BLaER1 (cell line): ENCODE results near the gene PREP.
"Not testable (repeated sequence)": the region's sequence is repeated elsewhere in the genome, so short reads cannot be mapped to it uniquely, and the experiment has no call there.

ENCODE experiments used
- H3K27ac ChIP-seq: shearing (Covaris generic); formaldehyde crosslinking; 2 replicates; pipeline ENCODE4 v1.8.1; 2022
- H3K27me3 ChIP-seq: shearing (Covaris generic); formaldehyde crosslinking; 2 replicates; pipeline ENCODE4 v1.8.1; 2022
- H3K36me3 ChIP-seq: shearing (Covaris generic); formaldehyde crosslinking; 2 replicates; pipeline ENCODE4 v1.8.1; 2022
- H3K4me1 ChIP-seq: shearing (Covaris generic); formaldehyde crosslinking; 2 replicates; pipeline ENCODE4 v1.8.1; 2022
- H3K4me2 ChIP-seq: shearing (Covaris generic); formaldehyde crosslinking; 2 replicates; pipeline ENCODE4 v1.8.1; 2022
- H3K4me3 ChIP-seq: shearing (Covaris generic); formaldehyde crosslinking; 2 replicates; pipeline ENCODE4 v1.8.1; 2022
- H3K9ac ChIP-seq: shearing (Covaris generic); formaldehyde crosslinking; 2 replicates; pipeline ENCODE4 v1.8.1; 2022
- H3K9me3 ChIP-seq: shearing (Covaris generic); formaldehyde crosslinking; 2 replicates; pipeline ENCODE4 v1.8.1; 2022
- H4K20me1 ChIP-seq: shearing (Covaris generic); formaldehyde crosslinking; 2 replicates; pipeline ENCODE4 v1.8.1; 2022
- Cebpa-rat ChIP-seq: shearing (Covaris generic); IDR thresholded peaks from 2 replicates; pipeline ENCODE4 v1.8.1; 2022

The PREP gene

DNA sequence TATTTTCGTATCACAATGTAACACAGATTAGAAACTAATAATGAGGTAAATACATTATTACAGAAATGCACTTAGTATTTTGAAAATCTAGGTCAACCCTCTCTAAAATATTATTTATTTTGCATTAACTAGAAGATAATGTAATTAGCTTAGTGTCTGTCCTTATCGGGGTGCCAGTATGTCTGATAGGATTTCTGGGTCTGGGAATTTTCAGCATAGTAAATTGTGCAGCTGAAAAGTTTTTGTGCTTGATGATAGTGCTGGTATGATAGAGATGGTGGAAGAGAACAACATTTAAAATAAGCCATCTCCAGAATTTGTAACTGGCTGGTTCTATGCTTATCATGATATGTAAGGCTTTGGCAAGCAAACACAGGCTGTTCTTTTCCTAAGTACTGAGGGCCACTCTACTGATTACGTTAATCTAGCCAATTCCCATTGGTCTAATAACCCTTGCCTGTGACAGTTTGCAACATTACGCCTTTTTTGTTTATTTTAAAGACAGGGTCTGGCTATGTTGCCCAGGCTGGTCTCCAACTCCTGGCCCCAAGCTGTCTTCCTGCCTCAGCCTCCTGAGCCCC is 50.8 kb downstream of the PREP start:
- TF ChIP-seq Cebpa-rat, result no peak
- Histone ChIP-seq H3K27ac (no peak overlapping the region), H3K27me3 (no peaks in the 10 kb centered on the region), H3K4me2 (no peak overlapping the region), H4K20me1 (no peaks in the 10 kb centered on the region), H3K4me3 (no peak overlapping the region), H3K9me3 (peaks cover 18% of the 10 kb centered on the region), H3K4me1 (no peaks in the 10 kb centered on the region), H3K36me3 (peaks cover 85% of the 10 kb centered on the region), H3K9ac (no peak overlapping the region)

DNA sequence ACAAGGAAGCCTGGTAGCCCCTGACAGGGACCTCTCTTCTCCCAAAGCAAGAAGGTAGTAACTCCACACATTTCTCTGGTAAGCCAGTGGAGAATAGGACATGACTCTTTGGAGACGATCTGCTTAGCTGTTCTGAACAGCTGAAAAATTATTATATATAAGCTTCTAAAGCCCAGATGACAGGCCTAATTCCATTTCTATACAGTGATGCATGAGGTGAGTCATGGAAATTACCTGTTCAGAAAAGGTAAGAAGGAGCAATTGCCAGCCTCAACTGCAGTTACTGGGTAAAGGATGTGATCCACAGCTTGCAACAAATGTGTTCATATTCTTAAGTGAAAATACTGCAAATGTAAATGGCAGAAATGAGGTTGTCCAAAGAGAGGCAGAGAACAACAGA is 54.0 kb downstream of the PREP start:
- Histone ChIP-seq H3K4me2 (no peak overlapping the region), H3K27ac (no peak overlapping the region), H4K20me1 (no peaks in the 10 kb centered on the region), H3K36me3 (peaks cover 85% of the 10 kb centered on the region), H3K9ac (no peak overlapping the region), H3K9me3 (0 out of 2 replicates have a peak, but pooled peaks cover 5% of the 10 kb centered on the region), H3K27me3 (no peaks in the 10 kb centered on the region), H3K4me3 (no peak overlapping the region), H3K4me1 (no peaks in the 10 kb centered on the region)
- no peak for TF ChIP-seq Cebpa-rat

DNA sequence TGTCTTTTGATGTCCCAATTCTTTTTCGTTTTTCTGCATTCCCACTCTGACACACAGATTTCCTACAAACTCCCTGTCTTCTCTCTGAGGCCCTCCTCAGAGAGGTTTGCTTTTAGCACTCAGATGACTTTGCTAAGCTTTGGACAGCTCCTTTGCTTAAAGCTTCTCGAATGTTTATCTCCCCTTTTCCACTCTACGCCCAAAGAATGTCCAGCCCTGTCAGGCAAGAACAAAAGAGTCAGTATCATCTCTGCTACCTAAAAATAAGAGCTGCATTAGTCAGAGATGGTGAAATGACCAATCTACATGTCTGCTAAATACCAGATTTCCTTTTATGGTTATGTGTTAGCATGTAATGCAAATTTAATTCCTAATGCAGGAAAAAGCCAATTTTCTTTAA is 56.8 kb downstream of the PREP start:
- Histone ChIP-seq H4K20me1 (no peaks in the 10 kb centered on the region), H3K27ac (no peak overlapping the region), H3K4me2 (no peak overlapping the region), H3K9ac (no peak overlapping the region), H3K9me3 (0 out of 2 replicates have a peak, but pooled peaks cover 9% of the 10 kb centered on the region), H3K36me3 (peaks cover 65% of the 10 kb centered on the region), H3K4me1 (no peaks in the 10 kb centered on the region), H3K27me3 (no peaks in the 10 kb centered on the region), H3K4me3 (no peak overlapping the region)
- no peak for TF ChIP-seq Cebpa-rat

DNA sequence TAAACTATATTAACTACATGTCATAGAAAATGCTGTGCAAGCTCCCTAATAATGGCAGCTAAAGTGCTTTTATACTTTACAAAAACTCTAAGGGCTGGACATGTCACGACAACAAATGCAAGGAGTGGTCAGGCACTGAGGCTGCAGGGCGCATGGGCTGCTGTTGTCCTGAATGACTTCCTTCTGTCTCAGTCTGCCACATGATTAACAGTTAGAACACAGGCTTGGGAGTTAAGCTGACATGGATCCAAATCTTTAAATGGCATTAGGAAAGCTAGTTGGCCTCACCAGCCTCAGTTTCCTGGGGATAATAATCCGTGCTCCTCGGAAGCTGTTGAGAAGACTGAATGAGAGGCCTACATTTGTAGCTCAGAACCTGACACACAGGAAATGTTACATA is 57.4 kb downstream of the PREP start:
- Histone ChIP-seq H3K9me3 (0 out of 2 replicates have a peak, but pooled peaks cover 9% of the 10 kb centered on the region), H3K4me3 (no peak overlapping the region), H3K27me3 (no peaks in the 10 kb centered on the region), H3K4me1 (no peaks in the 10 kb centered on the region), H3K27ac (no peak overlapping the region), H4K20me1 (no peaks in the 10 kb centered on the region), H3K9ac (no peak overlapping the region), H3K4me2 (no peak overlapping the region), H3K36me3 (peaks cover 59% of the 10 kb centered on the region)
- TF ChIP-seq Cebpa-rat, result no peak

DNA sequence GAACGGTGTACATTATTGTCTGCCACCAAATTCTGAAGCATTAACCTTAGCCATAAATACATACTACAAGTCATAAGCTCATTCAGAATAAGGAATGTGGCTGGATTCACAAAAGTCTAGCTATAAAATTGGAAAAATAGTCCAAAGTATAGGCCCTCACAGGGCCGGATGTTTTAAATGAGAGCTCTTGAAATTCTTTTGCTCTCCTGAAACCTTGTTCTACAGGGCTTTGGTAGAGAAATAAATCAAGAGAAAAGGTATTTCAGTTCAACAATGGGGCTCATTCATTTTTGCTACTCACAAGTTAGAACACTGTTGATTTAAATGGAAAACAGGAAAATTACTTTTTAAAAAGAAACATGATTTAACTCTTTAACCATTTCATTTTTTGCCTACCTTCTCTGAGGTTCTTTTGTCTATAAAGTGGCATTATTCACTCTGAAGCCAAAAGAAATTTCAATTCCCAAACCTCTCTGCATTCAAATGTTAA is 58.0 kb downstream of the PREP start:
- no peak overlapping the region for H3K9ac ChIP-seq
- TF ChIP-seq Cebpa-rat, result no peak
- H3K36me3 ChIP-seq, result peaks cover 54% of the 10 kb centered on the region
- H3K4me3 ChIP-seq, result no peak overlapping the region
- no peak overlapping the region for H3K4me2 ChIP-seq
- H3K27ac ChIP-seq, result no peak overlapping the region
- peaks cover 10% of the 10 kb centered on the region; the same call in 1 of the 2 replicates for H3K9me3 ChIP-seq
- H3K27me3 ChIP-seq, result no peaks in the 10 kb centered on the region
- no peaks in the 10 kb centered on the region for H4K20me1 ChIP-seq
- H3K4me1 ChIP-seq, result no peaks in the 10 kb centered on the region

DNA sequence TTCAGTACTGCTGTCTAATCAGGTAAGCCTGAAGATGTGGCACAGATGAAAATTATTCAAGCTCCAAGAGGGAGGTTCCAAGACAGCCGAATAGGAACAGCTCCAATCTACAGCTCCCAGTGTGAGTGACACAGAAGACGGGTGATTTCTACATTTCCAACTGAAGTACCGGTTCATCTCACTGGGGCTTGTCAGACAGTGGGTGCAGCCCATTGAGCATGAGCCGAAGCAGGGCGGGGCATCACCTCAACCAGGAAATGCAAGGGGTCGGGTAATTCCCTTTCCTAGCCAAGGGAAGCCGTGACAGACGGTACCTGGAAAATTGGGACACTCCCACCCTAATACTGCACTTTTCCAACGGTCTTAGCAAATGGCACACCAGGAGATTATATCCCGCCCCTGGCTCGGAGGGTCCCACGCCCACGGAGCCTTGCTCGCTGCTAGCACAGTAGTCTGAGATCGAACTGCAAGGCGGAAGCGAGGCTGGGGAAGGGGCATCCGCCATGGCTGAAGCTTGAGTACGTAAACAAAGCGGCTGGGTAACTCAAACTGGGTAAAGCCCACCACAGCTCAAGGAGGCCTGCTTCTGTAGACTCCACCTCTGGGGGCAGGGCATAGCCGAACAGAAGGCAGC is 64.4 kb downstream of the PREP start:
- not testable (repeated sequence) for H3K4me3 ChIP-seq, H3K9ac ChIP-seq, H4K20me1 ChIP-seq, H3K4me1 ChIP-seq, H3K27me3 ChIP-seq, H3K4me2 ChIP-seq, H3K9me3 ChIP-seq, H3K27ac ChIP-seq
- H3K36me3 ChIP-seq, result peaks cover 66% of the 10 kb centered on the region

DNA sequence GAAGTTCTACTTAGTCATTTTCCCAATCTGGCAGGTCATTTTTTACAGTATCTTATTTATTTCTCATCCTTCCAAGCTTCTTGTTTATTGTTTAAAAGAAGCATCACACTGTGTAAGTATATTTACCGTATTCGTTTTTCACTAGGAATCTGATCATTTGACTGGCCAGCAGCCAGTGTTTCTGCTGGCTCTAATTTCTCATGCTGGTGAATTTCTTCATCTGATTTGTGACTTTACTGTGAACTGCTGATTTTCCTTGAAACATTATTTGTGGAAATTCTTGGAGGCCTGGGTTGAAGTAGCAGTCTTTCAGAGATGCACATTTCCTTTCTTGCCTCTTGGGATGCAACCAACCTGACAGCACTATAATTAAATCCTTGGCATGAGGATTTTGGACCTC is 65.9 kb downstream of the PREP start:
- no peak for TF ChIP-seq Cebpa-rat
- Histone ChIP-seq H3K9ac (no peak overlapping the region), H3K27ac (no peak overlapping the region), H3K9me3 (peaks cover 4% of the 10 kb centered on the region), H4K20me1 (no peaks in the 10 kb centered on the region), H3K36me3 (peaks cover 73% of the 10 kb centered on the region), H3K4me3 (no peak overlapping the region), H3K27me3 (no peaks in the 10 kb centered on the region), H3K4me2 (no peak overlapping the region), H3K4me1 (no peaks in the 10 kb centered on the region)

DNA sequence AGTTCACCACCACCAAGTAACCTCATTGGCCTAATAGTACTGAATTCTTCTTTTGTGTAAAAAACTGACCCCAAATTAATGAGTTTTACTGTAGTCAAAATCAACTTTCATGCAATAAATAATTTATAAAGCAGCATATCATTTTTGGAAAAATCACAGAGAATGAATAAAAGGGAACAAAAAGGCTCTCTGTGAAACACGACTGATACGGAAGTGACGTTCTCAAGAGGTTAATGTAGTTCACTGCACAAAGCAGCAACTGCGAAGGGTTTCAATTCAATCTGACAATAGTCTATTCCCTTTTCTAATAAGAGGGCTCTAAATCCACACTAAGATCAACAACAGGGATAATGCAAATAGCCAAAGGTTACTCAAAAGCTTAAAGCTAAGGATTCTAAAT is 70.3 kb downstream of the PREP start:
- peaks cover 9% of the 10 kb centered on the region for H3K4me1 ChIP-seq
- TF ChIP-seq Cebpa-rat, result no peak
- no peaks in the 10 kb centered on the region for H3K27me3 ChIP-seq
- no peaks in the 10 kb centered on the region for H3K9me3 ChIP-seq
- no peak overlapping the region for H3K27ac ChIP-seq
- peaks cover 97% of the 10 kb centered on the region for H3K36me3 ChIP-seq
- H3K9ac ChIP-seq, result no peak overlapping the region
- no peak overlapping the region for H3K4me2 ChIP-seq
- no peak overlapping the region for H3K4me3 ChIP-seq
- no peaks in the 10 kb centered on the region for H4K20me1 ChIP-seq

DNA sequence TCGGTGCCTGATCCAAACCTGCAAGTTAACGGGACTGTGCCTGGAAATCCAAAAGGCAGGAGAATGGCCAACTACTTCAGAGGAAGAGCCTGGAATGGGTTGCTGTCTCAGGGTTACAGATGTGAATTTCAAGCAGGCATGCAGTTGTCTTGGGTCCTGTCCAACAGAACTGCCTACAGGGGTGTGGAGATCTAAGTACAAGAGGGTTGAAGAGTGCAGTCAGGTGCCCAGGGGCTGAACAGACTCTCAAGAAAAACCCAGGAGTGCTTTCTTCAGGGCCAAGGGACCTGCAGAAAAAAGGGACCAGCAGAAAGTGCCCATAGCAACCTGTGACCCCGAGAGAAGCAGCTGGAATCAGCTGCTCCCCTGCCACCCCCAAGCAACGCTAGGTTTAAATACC is 71.0 kb downstream of the PREP start:
- H3K9me3 ChIP-seq, result no peaks in the 10 kb centered on the region
- TF ChIP-seq Cebpa-rat, result no peak

DNA sequence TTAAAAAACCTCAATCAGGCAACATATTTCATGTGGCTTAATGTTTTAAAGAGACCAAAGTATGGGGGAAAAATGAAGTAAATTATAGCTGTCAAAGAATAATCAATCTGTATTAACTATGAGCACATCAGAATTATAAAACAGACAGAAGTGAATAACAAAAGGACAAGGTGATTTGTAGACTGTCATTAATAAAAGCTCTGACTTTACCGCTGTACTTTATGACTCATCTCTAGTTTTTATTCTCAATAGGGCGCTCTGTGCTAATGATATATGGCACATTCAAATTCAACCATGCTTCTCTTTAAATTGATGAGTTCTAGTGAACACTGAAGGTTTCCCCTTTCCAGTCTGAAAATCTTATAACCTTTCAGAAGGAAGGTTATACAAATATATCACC is 72.0 kb downstream of the PREP start:
- Histone ChIP-seq H3K27me3 (no peaks in the 10 kb centered on the region), H3K36me3 (peaks cover 98% of the 10 kb centered on the region), H3K9me3 (no peaks in the 10 kb centered on the region), H3K4me1 (peaks cover 13% of the 10 kb centered on the region), H4K20me1 (no peaks in the 10 kb centered on the region; the same call in 1 of the 2 replicates), H3K9ac (no peak overlapping the region), H3K4me2 (no peak overlapping the region), H3K4me3 (no peak overlapping the region), H3K27ac (no peak overlapping the region)
- no peak for TF ChIP-seq Cebpa-rat

More for the DNA sequence above, 71.0 kb downstream of the PREP start:
- Histone ChIP-seq H3K27me3 (no peaks in the 10 kb centered on the region), H3K4me1 (peaks cover 13% of the 10 kb centered on the region), H3K36me3 (peaks cover 97% of the 10 kb centered on the region), H3K4me3 (no peak overlapping the region), H3K9ac (no peak overlapping the region), H3K27ac (no peak overlapping the region), H3K4me2 (no peak overlapping the region), H4K20me1 (no peaks in the 10 kb centered on the region)
